ENCODE results near the gene MOB1A.
A peak's percentile ranks its signal among the peaks of the same experiment; 100 is the strongest.
"Not testable (repeated sequence)": the region's sequence is repeated elsewhere in the genome, so short reads cannot be mapped to it uniquely, and the experiment has no call there.

Gene MOB1A

DNA sequence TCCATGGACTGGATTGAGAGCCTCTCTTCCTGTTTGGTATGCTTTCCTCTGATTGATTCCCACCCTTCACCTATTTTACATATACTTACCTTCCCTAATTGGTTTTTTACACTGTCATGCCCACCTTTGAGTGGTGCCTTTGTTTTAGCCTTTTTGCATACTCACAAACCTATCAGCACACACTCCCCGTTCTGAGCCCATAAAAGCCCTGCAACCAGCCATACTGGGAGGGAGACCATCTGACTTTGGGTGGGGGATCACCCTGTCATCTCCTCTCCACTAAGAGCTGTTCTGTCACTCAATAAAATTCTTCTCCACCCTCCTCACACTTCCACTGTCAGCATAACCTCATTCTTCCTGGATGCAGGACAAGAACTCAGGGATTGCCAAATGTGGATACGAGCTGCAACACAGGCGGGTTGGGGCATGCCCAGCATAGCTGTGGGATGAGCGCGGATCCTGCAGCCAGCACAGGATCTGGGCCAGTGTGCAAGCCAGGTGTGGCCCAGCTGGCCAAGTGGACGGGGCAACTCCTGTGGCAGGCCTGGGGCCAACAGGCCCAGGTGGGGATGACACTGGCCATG is 9.4 kb upstream of the MOB1A start:
- no peaks in the 10 kb centered on the region for H3K27me3 ChIP-seq
- no peak overlapping the region for H3K27ac ChIP-seq

DNA sequence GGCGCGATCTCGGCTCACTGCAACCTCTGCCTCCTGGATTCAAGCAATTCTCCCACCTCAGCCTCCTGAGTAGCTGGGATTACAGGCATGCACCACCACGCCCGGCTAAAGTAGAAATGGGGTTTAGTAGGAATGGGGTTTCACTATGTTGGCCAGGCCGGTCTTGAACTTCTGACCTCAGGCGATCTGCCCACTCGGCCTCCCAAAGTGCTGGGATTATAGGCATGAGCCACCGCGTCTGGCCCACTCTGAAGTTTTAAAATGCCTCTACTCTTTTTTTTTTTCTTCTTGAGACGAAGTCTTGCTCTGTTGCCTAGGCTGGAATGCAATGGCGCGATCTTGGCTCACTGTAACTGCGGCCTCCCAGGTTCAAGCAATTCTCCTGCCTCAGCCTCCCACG is 8.0 kb upstream of the MOB1A start:
- not testable (repeated sequence) for H3K9me3 ChIP-seq, H3K36me3 ChIP-seq, H3K27me3 ChIP-seq
- peak overlapping the region in 1 of 2 experiments; percentile 58 for H3K4me3 ChIP-seq (ENCODE audit: low read depth in 1 of 2, low read length in 1 of 2)
- peak overlapping the region; percentile 96 for H3K27ac ChIP-seq
- peaks cover 34 to 39% of the 10 kb centered on the region in 2 experiments for H3K4me1 ChIP-seq (ENCODE audit: control insufficient read depth in 1 of 2, insufficient read depth in 1 of 2, low read depth in 1 of 2, low read length in 1 of 2)

More for the DNA sequence above, 9.4 kb upstream of the MOB1A start:
- Histone ChIP-seq H3K4me1 (ENCODE audit: control insufficient read depth in 1 of 2, insufficient read depth in 1 of 2, low read depth in 1 of 2, low read length in 1 of 2) (peaks cover 23 to 27% of the 10 kb centered on the region in 2 experiments), H3K36me3 (no peaks in the 10 kb centered on the region), H3K9me3 (no peaks in the 10 kb centered on the region), H3K4me3 (ENCODE audit: low read depth in 1 of 2, low read length in 1 of 2) (no peak overlapping the region)
- TF ChIP-seq, protein P1, sequence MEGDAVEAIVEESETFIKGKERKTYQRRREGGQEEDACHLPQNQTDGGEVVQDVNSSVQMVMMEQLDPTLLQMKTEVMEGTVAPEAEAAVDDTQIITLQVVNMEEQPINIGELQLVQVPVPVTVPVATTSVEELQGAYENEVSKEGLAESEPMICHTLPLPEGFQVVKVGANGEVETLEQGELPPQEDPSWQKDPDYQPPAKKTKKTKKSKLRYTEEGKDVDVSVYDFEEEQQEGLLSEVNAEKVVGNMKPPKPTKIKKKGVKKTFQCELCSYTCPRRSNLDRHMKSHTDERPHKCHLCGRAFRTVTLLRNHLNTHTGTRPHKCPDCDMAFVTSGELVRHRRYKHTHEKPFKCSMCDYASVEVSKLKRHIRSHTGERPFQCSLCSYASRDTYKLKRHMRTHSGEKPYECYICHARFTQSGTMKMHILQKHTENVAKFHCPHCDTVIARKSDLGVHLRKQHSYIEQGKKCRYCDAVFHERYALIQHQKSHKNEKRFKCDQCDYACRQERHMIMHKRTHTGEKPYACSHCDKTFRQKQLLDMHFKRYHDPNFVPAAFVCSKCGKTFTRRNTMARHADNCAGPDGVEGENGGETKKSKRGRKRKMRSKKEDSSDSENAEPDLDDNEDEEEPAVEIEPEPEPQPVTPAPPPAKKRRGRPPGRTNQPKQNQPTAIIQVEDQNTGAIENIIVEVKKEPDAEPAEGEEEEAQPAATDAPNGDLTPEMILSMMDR (IDR thresholded peaks at IDR 0.05), result no peak

DNA sequence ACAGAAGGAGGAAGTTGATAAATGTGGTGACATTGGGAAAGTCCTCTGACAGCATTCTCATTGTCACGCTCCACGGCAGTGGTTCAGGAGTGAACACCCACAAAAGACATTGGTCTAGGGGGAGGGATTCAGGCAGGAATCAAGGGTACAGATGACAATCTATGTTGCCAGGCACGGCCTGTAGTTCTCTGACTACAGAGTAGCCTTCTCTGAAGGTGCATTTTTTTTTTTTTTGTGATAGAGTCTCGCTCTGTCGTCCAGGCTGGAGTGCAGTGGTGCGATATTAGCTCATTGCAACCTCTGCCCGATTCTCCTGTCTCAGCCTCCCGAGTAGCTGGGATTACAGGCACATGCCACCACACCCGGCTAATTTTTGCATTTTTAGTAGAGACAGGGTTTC is 7.4 kb upstream of the MOB1A start:
- Histone ChIP-seq H3K36me3 (no peaks in the 10 kb centered on the region), H3K4me3 (ENCODE audit: low read depth in 1 of 2, low read length in 1 of 2) (peak overlapping the region; percentile 56 to 58), H3K27ac (peak overlapping the region; percentile 96), H3K27me3 (no peaks in the 10 kb centered on the region), H3K4me1 (ENCODE audit: control insufficient read depth in 1 of 2, insufficient read depth in 1 of 2, low read depth in 1 of 2, low read length in 1 of 2) (peaks cover 40 to 46% of the 10 kb centered on the region in 2 experiments), H3K9me3 (no peaks in the 10 kb centered on the region)
- TF ChIP-seq, protein P1 (IDR thresholded peaks at IDR 0.05), result no peak

- no peaks in the 10 kb centered on the region for H3K36me3 ChIP-seq
- peak overlapping the region; percentile 96 for H3K27ac ChIP-seq
- H3K27me3 ChIP-seq, result no peaks in the 10 kb centered on the region
- H3K4me1 ChIP-seq (ENCODE audit: control insufficient read depth in 1 of 2, insufficient read depth in 1 of 2, low read depth in 1 of 2, low read length in 1 of 2), result peaks cover 53 to 67% of the 10 kb centered on the region in 2 experiments
- no peaks in the 10 kb centered on the region for H3K9me3 ChIP-seq
- H3K4me3 ChIP-seq (ENCODE audit: low read depth in 1 of 2, low read length in 1 of 2), result no peak overlapping the region
- TF ChIP-seq, protein P1 (IDR thresholded peaks at IDR 0.05), result no peak
Measured at GRCh38 chr2:74183878-74184277, 5.2 kb upstream of the MOB1A start.

- H3K27me3 ChIP-seq, result no peaks in the 10 kb centered on the region
- H3K36me3 ChIP-seq, result no peaks in the 10 kb centered on the region
- peak overlapping the region; percentile 90 for H3K27ac ChIP-seq
- H3K9me3 ChIP-seq, result no peaks in the 10 kb centered on the region
- H3K4me1 ChIP-seq (ENCODE audit: control insufficient read depth in 1 of 2, insufficient read depth in 1 of 2, low read depth in 1 of 2, low read length in 1 of 2), result peaks cover 66 to 75% of the 10 kb centered on the region in 2 experiments
- H3K4me3 ChIP-seq (ENCODE audit: low read depth in 1 of 2, low read length in 1 of 2), result peak overlapping the region; percentile 29 to 48
- TF ChIP-seq, protein P1 (IDR thresholded peaks at IDR 0.05), result peak; percentile 18
Measured at GRCh38 chr2:74181739-74182138, 3.1 kb upstream of the MOB1A start.

- TF ChIP-seq, protein P1 (IDR thresholded peaks at IDR 0.05), result peak; percentile 2
- peak overlapping the region; percentile 83 to 86 for H3K4me3 ChIP-seq (ENCODE audit: low read depth in 1 of 2, low read length in 1 of 2)
- H3K27ac ChIP-seq, result peak overlapping the region; percentile 94
- peaks cover 60 to 66% of the 10 kb centered on the region in 2 experiments for H3K4me1 ChIP-seq (ENCODE audit: control insufficient read depth in 1 of 2, insufficient read depth in 1 of 2, low read depth in 1 of 2, low read length in 1 of 2)
- H3K27me3 ChIP-seq, result no peaks in the 10 kb centered on the region
- H3K36me3 ChIP-seq, result peaks cover 6% of the 10 kb centered on the region
- no peaks in the 10 kb centered on the region for H3K9me3 ChIP-seq
Measured at GRCh38 chr2:74179063-74179865, 585 bp upstream of the MOB1A start.

All from neutrophil (primary cell).